Heart left ventricle (tissue), 13 donors: ENCODE data around the gene ZNF816.

Experiments
- CTCF ChIP-seq, 12 donors: fragments of 200-600 bp; sonication (generic) in 4 of 12; IDR thresholded peaks; one replicate each; pipeline versions ENCODE4 v1.5.0 to v1.8.0; 2018 to 2022; ENCODE audit warnings: antibody characterized with exemption in 12 of 12, mild to moderate bottlenecking in 5 of 12
- POLR2A ChIP-seq, 2 donors: fragments of 450-650 bp; IDR thresholded peaks; one replicate each; pipeline ENCODE4 v1.6.1; 2017; ENCODE audit warnings: antibody characterized with exemption in 2 of 2, mild to moderate bottlenecking in 2 of 2, moderate library complexity in 2 of 2
- donor health status: ischemic (EF 13 %, LVEDD 7.1; RV severe dilation, severe dysfunction).
- donor health status: DM: no; HTN: yes; CAD: no.
- donor health status: DM: no; HTN: no; CAD: no.
- donor health status: ischemic (EF 25% LVEDD 6.9; RV normal size, moderate dysfunction).
- donor health status: ischemic (EF 25% LVEDD 5.7; RV mildly dilated, moderate dysfunction).
- donor health status: ischemic (EF 35%, LVEDD 5.7; RV mildly dilated, moderate dysfunction).
- donor health status: nonischemic (EF 11% LVEDD 7.7; RV severe dilation, severe dysfunction).
- donor health status: DM: yes; HTN: yes; CAD: no.
- donor health status: PGD.
- donor health status: ischemic (EF 29% LVEDD 5.4; RV normal size, mild dysfunction).
- donor health status: nonischemic (EF 23%, LVEDD 6.1; RV moderate dilation, normal function).

GRCh38 chr19:52935434-52935833, 27.2 kb downstream of the ZNF816 start:
- TF ChIP-seq CTCF (IDR thresholded peaks at IDR 0.05) (no peak), POLR2A (IDR thresholded peaks at IDR 0.05) (no peak)
